Measurements from ENCODE around the gene SLC17A1.
"Not testable (repeated sequence)": the region's sequence is repeated elsewhere in the genome, so short reads cannot be mapped to it uniquely, and the experiment has no call there.

Gene SLC17A1

GRCh38 chr6:25750906-25751305 is 80.9 kb downstream of the SLC17A1 start:
- TF ChIP-seq CTCF (conservative IDR thresholded peaks at IDR 0.05; ENCODE audit: low read length): no peak
- no peak for DNase-seq (ENCODE audit: low read depth)
- H3K4me3 ChIP-seq (ENCODE audit: low read length): no peak overlapping the region

- DNase-seq (ENCODE audit: low read depth): no peak
- TF ChIP-seq CTCF (conservative IDR thresholded peaks at IDR 0.05; ENCODE audit: low read length): no peak
- H3K4me3 ChIP-seq (ENCODE audit: low read length): no peak overlapping the region
These were observed 82.0 kb downstream of the SLC17A1 start for GRCh38 chr6:25749837-25750236.

GRCh38 chr6:25748601-25749517 is 83.0 kb downstream of the SLC17A1 start:
- not testable (repeated sequence) for H3K4me3 ChIP-seq (ENCODE audit: low read length); DNase-seq (ENCODE audit: low read depth)

GRCh38 chr6:25748049-25748448 is 83.8 kb downstream of the SLC17A1 start:
- H3K4me3 ChIP-seq (ENCODE audit: low read length): no peak overlapping the region

GRCh38 chr6:25747477-25747876 is 84.4 kb downstream of the SLC17A1 start:
- no peak overlapping the region for H3K4me3 ChIP-seq (ENCODE audit: low read length)
- no peak for TF ChIP-seq CTCF (conservative IDR thresholded peaks at IDR 0.05; ENCODE audit: low read length)
- no peak for DNase-seq (ENCODE audit: low read depth)

More at GRCh38 chr6:25748049-25748448, 83.8 kb downstream of the SLC17A1 start:
- DNase-seq (ENCODE audit: low read depth): no peak
- no peak for TF ChIP-seq CTCF (conservative IDR thresholded peaks at IDR 0.05; ENCODE audit: low read length)

- no peak for DNase-seq (ENCODE audit: low read depth)
- H3K4me3 ChIP-seq (ENCODE audit: low read length): no peak overlapping the region
- no peak for TF ChIP-seq CTCF (conservative IDR thresholded peaks at IDR 0.05; ENCODE audit: low read length)
These were observed 84.9 kb downstream of the SLC17A1 start for GRCh38 chr6:25746968-25747367.

GRCh38 chr6:25745836-25746235 is 86.0 kb downstream of the SLC17A1 start:
- DNase-seq (ENCODE audit: low read depth): no peak
- no peak overlapping the region for H3K4me3 ChIP-seq (ENCODE audit: low read length)
- no peak for TF ChIP-seq CTCF (conservative IDR thresholded peaks at IDR 0.05; ENCODE audit: low read length)

Measured in AG10803 (cell line).